GM19328 (cell line): Measurements from ENCODE around the gene ZMAT2.
"Not testable (repeated sequence)": the region's sequence is repeated elsewhere in the genome, so short reads cannot be mapped to it uniquely, and the experiment has no call there.

Experiments
- ATAC-seq: cut with Tn5 transposase; IDR thresholded peaks from one replicate; pipeline ENCODE4 v1.9.1; 2021; ENCODE audit warnings: mild to moderate bottlenecking, moderate library complexity; ENCODE audit not compliant: unreplicated experiment

Gene ZMAT2

GRCh38 chr5:140700177-140701144, at the start of gene ZMAT2:
ZMAT2 (plus strand) TSS chr5:140700447; CDS start chr5:140700461, 14 bp downstream.
- ATAC-seq: peak; percentile 93

DNA sequence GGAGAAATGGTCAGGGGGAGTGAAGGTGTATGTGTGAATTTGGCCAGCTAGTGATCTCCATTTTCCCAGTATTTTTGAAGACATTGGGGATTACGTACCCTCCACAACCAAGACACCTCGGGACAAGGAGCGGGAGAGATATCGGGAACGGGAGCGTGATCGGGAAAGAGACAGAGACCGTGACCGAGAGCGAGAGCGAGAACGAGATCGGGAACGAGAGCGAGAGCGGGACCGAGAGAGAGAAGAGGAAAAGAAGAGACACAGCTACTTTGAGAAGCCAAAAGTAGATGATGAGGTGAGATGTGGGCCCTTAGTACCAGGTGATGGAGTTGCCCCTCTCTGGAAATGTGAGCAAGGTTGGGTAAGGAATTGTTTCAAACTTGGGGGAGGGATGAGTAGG, 41.4 kb upstream of the ZMAT2 start:
- ATAC-seq: no peak

DNA sequence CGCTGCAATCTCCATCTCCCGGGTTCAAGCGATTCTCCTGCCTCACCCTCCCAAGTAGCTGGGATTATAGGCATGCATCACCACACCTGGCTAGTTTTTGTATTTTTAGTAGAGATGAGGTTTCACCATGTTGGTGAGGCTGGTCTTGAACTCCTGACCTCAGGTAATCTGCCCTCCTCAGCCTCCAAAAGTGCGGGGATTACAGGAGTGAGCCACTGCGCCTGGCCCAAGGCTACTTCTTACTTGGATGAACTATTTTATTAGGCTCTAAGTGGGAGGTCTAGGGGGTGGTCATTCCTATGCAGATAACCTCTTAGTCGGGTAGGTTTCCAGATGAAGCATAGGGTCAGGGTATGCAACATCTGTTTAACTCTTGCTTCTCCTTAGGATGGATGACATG, 39.9 kb upstream of the ZMAT2 start:
- ATAC-seq: not testable (repeated sequence)

GRCh38 chr5:140664030-140664358, 36.3 kb upstream of the ZMAT2 start:
- no peak for ATAC-seq

DNA sequence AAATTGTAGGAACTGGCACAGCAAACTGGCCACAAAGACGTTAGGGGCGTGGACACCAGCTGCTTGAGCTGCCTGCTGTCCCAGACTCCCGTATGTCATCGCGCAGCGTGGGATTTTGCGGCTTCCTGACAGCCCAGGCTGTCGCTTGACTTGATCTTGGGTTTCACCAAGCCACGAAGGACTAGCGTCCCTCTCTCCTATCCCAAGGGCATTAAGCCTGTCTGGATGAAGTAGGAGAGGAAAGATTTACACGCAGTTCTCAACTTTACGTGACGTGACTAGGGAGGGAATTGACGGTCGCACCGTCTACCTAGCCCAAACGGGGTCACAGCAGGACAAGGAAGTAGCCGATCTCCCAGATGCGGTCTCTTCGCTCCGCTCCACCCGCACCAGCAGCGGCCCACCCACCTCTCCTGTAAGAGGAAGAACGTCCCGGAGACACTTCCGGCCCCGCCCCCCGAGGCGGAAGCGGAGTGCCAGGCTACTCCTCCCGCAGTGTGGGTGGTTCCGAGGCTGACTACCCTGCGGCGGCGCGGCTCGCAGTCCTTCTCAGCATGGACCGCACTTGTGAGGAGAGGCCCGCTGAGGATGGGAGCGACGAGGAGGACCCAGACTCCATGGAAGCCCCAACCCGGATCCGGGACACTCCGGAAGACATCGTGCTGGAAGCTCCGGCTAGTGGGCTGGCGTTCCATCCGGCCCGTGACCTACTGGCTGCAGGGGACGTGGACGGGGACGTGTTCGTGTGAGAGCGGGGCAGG, 35.7 kb upstream of the ZMAT2 start, which contains the start of gene WDR55:
TSS of gene WDR55 (plus strand) at position 546 of the 761 bp plus-strand sequence. CDS start at position 555, 9 bp downstream.
- peak; percentile 98 for ATAC-seq

GRCh38 chr5:140671035-140671434, 29.2 kb upstream of the ZMAT2 start:
- not testable (repeated sequence) for ATAC-seq

DNA sequence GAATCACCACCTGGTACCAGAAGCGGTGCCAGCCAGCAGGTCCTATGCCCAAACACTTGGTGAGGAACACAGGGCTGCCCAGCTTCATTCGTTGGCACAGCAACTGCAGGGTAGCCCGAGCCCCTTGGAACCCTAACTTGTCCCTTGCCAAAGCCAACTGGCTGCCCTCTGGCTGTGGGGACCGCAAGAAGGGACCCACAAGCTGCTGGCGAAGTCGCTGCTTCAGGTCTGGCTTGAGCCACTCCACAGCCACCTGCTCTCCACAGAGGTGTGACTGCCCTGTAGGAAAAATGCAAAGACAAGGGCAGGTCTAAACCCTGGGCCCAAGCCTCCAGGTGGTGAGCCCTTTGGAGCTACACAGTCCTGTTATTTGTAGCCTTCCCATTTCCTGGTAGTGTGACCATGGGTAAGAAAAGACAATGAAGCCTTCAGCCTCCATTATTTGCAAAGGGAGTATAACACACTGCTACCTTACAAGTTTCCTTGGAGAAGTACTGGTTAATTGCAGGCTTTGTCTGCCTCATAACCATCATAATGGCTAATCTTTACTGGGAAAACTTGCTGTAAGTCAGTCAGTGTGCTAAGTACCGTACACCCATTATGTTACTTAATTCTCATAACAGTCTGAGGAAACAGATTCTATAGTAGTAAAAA, 28.6 kb upstream of the ZMAT2 start:
- ATAC-seq: no peak

DNA sequence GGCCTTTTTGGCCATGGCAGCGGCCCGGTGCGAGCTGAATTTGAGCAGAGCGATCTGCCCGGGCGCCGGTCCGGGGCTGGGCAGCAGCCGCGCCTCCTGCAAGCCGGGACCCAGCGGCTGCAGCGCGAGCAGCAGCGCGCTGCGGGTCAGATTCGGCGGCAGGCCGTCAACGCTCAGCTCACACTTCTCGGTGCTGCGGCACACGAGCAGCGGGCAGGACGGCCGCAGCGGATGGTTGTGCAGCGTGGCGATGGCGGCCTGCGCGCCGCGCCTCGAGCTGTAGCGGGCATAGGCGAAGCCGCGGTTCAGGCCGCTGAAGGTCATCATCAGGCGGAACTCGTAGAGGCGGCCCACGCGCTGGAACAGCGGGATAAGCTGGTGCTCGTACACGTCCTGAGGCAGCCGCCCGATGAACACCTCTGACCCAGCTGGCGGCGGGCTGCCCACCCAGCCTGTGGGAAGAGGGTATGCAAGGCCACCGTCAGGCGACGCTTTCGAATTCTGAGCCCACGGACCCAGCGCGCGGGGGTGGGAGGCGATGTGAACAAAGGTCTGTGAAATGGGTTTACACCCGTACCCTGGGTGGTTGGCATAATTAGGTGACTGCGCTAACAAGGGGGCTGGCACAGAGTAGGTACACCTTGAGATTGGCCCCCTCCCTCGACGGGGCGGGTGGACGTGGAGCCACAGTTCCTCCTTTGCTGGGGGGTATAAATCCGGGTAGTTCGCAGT, 27.6 kb upstream of the ZMAT2 start:
- no peak for ATAC-seq

DNA sequence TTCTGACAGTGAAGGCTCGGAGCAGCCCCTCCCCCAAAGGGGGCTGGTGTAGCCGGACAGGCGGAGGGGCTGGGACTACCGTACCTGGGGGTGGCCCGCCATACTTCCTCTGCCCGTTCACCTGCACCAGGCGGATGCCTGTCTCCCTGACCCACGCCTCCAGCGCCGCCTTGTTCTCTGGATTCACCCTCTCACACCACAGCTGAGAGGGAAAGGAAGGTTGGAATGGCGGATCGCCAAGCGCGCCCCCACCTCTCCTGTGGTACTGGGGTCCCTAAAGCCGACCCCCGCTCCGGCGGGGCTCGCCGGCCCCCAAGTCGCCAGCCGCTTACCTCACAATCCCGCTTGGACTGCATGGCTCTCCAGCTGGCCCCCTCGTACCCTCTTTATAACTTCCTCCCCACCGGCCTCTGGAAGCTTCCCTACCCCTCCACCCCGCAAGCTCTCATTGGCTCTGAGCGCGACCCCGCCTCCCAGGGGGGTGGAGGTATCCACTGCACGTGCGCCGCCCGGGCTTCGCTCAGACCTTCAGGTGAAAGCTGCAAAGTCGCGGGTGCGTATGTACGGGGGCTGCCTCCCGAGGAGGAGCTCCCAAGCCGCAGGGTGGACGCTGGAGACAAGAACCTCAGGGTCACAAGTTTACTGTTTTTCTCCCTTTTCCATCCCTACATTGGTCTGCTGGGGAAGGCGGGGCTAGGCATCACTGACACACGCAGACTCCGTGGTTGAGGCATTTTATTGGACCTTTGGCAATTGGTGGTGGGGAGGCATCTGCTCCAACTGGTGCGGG, 26.9 kb upstream of the ZMAT2 start, which contains the start of gene DND1:
TSS of gene DND1 (minus strand) at position 390 of the 790 bp plus-strand sequence. CDS start at position 356, 34 bp downstream.
- ATAC-seq: no peak

DNA sequence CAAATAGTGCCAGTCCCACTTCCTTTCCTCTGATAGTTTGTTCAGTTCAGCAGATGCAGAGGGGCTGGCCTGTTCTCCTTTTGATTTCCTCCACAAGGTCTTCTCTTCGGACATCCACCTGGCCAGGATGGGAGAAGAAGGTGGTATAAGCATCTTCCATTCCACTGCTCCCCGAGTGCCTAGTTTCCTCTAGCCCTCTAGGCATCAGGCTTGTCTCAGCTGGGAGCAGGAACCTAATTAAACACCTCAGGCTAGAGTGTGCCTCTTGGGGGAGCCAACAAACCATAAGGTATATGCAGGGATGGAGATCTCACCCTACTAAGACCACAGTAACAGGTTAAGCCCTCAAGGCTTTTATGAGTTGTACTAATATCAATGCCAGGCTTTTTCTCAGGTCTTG, 26.0 kb upstream of the ZMAT2 start:
- no peak for ATAC-seq

- no peak for ATAC-seq
Measured at GRCh38 chr5:140674629-140675028, 25.6 kb upstream of the ZMAT2 start.

DNA sequence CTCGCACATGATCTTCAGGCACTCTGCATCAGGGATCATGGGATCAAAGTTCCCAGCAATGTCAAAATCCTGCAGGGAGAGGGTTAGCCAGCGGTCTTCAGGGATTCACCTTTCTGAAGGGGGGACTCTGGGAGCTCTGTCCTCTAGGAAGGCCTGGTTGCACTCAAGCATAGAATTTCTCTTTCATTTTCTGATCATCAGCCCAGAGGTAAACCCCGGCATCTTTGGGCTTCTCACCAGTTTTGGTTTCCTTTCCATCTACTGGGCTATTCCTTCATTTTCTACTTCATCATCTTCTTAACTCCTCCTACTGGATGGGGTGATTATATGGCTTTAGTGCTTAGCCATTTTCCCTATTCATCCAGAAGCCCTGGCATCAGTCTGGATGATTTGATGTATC, 22.3 kb upstream of the ZMAT2 start:
- ATAC-seq: no peak

DNA sequence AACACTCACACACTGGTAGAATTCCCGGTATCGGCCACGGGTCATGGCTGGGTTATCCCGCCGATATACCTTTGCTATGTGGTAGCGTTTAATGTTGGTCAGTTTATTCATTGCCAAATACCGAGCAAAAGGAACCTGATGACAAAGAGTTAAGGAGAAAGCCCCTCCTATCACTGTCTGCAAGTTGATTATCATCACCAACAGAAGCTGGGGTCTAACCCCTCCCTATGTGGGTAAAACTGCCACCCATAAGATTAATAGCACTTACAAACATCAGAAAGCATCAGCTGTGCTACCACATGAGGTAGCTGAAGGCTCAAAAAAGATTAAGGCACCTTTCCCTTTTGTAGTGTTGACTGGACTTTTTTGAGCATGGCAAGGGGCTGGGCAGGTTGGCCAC, 21.3 kb upstream of the ZMAT2 start:
- no peak for ATAC-seq

DNA sequence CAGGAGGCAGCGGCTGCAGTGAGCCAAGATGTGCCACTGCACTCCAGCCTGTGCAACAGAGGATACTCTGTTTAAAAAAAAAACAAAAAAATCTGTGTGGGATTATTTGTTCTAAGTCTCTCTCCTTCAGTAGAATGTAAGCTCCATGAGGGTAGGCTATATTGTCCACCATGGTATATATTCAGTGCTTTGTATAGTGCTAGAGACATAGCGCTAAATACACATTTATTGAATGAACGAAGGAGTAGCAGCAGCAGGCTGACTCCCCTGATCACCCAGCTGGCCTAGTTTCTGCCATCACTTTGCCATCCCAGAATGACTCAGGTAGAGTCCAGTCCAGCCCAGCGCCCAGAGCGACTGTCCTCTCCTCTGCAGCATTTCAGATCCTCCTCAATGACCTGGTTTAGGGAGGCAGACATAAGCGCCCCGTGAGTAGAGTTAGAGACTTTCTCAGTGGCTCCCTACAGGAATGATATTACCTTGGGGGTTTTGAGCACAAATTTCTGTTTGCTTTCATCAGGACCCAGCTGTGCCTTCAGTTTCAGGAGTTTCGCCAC, 9.8 kb upstream of the ZMAT2 start:
- ATAC-seq: no peak

DNA sequence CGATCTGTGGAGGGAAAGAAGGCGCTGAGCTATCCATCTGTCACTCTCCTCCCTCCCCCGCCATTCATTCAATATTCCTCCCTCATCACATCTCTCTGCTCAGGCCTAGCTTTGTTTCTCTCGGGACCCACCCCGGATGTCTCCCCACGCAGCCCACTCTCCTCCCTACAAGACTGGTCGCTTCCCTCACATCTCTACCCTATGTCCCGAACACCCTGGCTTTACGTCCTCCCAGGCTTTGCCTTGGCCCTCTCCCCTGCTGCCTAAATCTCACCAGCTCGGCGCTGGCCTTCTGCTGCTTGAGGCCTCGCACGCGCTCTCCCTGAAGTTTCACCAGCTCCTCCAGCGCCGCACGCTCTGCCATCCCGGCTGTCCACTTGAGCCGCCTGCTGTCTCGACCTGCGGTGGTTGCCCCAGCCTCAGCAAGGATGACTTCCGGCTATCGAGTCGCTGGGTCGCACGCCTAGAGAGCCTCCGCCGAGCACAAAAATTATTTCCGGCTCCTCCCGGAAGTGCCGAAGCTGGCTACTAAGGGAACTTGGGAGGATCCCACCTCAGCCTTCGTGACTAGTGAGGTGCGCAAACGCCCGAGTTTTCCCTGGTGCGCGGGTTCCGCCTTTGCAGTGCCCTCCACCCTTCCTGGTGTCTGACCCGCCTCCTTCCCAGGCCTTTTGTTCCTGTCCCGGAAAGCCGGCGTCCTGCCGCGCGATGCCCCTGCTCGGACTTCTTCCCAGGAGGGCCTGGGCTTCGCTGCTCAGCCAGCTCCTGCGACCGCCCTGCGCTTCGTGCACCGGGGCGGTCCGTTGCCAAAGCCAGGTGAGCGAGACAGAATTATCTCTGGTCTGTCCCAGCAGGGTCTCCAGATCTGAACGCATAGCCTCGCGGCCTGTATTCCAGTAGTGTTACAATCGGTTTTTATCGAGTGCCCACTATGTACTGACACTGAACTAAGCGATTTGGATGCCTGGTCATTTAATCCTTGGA, 9.0 kb upstream of the ZMAT2 start, which contains the start of the genes HARS1 and HARS2:
TSS of gene HARS1 (minus strand) at position 430 of the 984 bp plus-strand sequence. CDS start at position 364, 66 bp downstream.
TSS of gene HARS2 (plus strand) at position 515 of the 984 bp plus-strand sequence. CDS start at position 709, 194 bp downstream.
- peak; percentile 98 for ATAC-seq

- no peak for ATAC-seq
Measured at GRCh38 chr5:140694276-140694675, 6.0 kb upstream of the ZMAT2 start.

DNA sequence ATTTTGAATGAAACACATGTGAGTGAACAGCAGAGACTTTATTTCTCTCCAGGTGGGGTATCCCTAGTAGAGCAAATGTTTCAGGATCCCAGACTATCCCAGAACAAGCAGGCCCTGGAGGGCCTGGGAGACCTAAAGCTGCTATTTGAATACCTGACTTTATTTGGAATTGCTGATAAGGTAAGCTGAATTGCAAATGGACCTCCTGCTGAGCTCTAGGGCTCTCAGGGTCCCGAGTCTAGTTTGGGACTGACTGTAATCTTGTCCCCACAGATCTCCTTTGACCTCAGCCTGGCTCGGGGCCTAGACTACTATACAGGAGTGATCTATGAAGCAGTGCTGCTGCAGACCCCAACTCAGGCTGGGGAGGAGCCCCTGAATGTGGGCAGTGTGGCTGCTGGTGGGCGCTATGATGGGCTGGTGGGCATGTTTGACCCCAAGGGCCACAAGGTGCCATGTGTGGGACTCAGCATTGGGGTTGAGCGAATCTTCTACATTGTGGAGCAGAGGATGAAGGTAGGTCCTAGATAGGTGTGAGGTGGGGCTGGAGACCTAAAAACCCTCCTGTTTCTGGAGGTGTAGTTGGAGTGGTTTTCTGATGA, 3.3 kb upstream of the ZMAT2 start:
- no peak for ATAC-seq

GRCh38 chr5:140707812-140708211, 7.6 kb downstream of the ZMAT2 start:
- ATAC-seq: no peak
